ENCODE results near the gene ATXN7L1.

- TF ChIP-seq CTCF (IDR thresholded peaks at IDR 0.05) = no peak
- no peak for TF ChIP-seq POLR2A (IDR thresholded peaks at IDR 0.05; ENCODE audit: low read depth)
- TF ChIP-seq EP300 (IDR thresholded peaks at IDR 0.05) = no peak
Observed at GRCh38 chr7:105743351-105744090, 132.9 kb downstream of the ATXN7L1 start.

All from esophagus muscularis mucosa (tissue), 4 donors.